CMK (cell line): Measurements from ENCODE around the gene TBC1D22A.

ENCODE experiments used
- DNase-seq: peaks from one replicate; pipeline ENCODE4 v3.0.0-alpha.2; 2010; ENCODE audit warnings: low read depth

The TBC1D22A gene

DNA sequence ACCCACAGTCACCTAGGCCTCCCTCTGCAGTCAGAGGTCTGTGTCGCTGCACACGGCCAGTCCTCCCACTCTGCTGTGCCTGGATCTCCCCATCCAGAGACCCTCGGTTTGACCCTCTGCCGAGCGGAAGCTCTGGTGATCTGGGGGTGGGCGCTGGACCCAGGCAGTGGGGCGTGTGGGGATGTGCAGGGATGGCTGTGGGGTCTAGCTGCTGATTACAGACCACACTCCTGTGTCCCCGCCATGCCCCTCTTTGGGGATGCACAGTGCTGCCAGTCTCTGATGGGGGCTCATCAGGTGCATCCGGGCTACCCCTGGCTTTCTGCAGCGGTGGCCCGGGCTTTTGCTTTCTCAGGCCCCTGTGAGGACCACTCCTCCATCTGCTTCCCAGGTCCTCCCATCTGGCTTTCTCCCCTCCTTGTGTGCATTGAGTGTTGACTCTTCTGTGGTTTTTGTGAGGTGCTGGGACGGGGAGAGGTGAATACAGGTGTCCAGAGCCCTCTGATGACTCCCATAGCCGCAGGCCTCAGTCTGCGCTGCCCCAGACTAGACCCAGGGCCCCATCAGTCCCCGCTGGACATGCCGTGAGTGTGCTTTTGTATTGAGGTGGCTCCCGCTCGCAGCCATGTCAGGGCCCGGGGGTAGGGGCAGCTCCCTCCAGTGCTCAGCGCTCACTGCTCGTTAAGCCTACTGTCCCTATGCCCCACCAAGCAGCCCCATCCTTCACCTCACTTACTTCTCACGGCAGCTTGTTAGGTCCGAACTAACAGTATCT lies 251.6 kb downstream of the TBC1D22A start:
- no peak for DNase-seq

DNA sequence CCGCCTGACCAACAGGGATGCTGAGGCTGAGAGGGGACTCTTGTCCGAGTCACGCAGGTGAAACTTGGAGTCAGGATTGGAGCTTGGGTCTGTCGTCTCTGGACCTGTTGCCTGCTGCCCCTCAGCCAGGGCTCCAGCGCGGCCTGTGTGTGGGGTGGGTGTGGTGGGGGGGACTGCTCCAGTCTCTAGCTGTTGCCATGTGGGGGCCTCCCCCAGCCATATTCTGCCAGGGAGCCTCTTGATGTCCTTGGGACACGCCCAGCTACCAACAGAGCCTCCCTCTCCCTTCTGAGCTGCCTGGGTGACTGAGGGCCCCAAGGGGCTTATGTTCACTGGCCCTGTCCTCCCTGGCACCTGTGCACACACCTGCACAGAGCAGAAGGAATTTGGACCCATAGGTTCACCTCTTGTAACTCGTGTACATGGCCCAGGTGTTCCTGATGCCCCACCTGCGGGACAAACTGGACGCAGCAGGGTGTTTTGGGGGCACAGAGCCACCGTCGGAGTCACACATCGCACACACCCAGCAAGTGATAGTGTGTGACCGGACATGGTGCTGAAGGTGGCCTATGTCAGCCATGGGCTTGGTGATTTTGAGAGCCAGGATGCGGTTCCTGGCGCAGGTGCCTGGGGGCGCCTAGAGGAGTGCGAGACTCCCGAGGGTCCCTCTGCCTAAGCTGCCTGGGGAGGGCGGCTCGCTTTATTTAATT lies 252.3 kb downstream of the TBC1D22A start:
- DNase-seq, result no peak

DNA sequence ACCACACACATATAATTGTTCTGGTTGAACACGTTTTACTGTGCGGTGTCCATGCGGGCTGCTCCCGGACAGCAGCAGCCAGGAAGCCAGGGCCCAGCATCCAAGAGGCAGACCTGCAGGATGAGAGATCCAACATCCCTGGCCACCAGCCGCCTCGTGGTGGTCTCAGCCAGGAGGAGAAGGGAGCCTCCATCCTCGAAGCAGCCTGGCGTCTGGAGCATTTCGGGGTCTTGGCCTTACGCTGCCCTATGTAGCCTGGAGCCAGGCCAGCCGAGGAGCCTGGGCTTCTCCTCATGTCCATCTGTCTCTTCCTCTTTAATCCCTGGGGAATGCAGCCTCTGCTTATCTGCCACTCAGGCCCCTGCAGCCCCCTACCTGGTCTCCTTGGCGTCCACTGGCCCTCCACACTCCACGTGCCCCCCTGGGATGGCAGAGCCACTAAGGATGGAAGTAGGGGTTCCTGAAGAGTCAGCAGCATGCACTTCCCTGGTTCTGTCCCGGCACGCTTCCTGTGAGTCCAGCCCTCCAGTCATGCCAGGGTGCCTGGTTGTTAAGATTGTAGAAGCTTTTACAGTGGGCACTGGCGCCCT lies 253.2 kb downstream of the TBC1D22A start:
- no peak for DNase-seq

DNA sequence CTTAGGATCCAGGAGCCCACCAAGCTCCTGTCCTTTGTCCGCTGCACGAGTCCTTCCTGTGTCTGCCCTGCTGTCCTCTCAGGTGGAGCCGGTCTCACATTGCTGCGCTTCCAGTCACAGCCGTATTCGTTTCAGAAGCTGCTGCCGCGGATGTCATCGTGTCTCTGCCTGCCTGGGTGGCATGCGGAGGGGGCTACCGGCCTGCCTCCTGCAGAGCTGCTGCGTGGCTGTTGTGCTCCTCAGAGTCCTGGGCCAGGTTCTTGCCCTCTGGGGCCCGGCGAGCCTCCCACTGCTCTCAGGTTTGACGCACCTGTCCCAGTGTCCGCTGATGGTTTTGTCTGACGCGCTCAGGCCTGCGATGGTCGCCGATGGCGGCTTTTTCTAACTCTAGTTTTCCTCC lies 254.2 kb downstream of the TBC1D22A start:
- no peak for DNase-seq

DNA sequence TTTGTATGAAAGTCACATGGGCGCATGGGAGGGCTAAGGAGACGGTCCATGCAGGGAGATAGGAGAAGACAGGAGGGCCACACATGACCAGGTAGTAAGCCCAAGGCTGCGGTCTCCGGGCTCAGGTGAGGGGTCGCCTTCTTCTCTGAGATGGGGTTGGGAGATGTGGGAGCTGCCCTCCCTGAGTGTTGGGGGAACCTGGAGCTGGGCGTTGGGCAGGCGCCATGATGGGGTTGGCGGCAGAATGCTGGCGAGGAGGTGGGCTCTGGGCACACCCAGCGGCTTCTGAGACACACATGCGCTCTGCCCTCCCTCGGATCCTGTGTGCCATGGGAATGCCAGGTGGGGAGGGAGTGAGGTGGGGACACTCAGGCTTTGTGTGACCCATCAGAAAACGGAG lies 254.8 kb downstream of the TBC1D22A start:
- no peak for DNase-seq

DNA sequence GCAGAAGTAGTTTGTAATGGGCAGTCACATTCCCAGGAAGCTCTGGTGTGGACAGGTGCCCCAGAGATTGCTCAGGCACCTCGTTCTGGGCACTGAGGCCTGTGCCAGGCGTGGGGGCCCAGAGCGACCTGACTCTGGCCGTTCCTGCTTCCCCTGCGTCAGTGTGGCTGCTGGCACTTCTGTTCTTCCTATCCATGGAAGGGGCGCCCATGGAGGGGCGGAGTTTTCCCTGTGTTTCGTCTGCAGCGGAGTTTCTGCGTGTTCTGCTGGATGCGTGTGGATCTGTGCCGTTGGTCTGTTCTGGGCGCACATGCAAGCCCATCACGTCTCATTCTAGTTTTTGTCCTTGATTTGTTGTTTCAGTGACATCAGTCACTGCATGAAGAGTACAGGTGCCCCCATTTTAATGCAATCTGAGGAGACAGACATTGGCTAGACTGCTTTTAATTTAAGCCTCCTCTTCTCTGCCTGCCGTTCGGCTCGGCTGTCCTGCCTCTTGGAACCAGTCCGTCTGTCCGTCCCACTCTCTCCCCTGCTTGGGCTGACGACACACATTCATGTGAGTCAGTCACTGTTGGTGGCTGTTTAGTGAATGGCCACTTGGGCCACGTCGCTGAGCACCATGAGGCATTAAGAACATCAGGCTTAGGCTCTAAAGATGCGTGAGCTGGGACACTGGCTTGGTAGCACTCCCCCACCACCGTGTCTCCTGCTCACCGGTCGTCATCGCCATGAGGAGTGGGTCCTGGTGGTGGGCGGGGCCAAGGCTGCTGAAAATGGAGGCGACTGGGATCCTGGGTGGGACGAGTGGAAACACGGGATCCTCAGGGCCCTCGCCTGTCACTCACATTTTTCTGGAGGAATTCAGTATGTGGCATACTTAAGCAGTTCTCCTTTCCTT lies 255.8 kb downstream of the TBC1D22A start:
- no peak for DNase-seq

DNA sequence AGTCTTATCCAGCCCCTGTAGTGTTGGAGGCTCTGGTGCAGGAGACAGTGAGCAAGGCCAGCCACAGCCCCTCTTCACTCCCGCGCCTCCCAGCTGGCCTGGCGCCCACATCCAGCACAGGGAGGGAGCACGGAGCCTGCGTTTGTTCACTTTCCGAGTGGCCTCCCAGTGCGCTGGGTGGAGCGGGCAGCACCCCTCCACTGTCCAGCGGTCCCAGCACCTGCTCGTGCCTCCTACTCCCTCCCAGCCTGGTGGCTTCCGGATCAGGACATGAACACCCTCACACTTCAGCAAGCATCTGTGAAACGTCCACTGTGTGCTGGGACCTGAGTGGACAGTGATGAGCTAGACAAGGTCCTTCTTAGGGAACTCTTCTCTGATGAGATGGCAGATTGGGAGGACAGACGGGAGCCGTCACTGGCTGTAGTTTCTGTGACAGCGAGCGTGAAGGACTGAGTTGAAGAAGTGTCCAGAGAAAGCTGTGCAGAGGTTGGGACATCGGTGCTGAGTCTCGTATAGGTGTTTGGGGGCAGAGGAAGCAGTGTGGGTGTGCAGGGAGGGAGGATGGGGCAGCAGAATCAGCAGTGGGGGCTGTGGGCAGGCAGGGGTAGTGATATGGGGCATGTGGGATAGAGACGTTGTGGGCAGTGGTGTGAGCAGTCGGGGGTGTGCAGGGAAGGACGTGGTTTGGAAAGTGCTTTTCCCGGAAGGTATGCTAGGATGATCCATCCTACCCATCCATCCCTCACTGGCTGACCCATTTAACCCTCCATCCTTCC lies 256.8 kb downstream of the TBC1D22A start:
- DNase-seq, result no peak

DNA sequence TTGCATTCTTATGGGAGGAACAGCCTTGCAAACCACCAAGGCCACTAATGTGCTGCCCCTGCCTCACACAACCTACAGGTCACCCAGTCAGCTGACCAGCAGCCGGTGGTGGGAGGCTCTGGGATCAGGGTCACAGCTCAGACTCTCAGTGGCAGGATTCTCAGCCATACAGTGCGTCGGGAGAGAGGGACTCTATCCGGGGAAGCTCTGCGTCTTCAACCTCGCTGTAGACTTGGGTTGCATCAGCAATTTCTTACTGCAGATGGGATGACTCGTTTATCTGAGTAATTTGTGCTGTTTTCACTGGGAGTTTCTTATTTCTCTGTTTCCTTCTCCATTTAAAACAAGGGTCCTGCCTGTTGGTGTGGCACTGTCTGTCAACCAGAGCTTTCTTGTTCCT lies 257.7 kb downstream of the TBC1D22A start:
- no peak for DNase-seq

DNA sequence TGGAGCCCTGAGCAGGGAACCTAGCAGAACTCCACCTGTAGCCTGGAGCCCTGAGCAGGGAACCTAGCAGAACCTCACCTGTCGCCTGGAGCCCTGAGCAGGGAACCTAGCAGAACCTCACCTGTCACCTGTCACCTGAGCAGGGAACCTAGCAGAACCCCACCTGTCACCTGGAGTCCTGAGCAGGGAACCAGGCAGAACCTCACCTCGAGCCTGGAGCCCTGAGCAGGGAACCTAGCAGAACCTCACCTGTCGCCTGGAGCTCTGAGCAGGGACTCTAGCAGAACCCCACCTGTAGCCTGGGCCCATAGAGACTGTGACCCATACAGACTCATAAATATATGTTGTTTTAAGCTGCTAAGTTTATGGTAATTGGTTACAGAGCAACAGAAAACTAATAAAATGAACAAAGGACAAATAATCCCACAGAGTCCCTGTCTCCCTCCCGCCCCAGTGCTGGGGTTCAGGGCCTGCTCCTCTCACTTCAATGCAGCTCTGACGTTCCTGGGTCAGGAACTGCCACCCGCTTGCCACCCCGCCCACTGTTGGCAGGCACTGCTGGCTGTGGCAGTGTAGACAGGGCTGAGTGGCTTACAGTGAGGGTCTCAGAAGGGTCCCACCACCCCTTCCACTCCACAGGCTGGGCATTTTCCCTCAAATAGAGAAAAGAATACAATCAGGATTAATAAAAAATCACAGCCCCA lies 259.1 kb downstream of the TBC1D22A start:
- DNase-seq, result no peak

DNA sequence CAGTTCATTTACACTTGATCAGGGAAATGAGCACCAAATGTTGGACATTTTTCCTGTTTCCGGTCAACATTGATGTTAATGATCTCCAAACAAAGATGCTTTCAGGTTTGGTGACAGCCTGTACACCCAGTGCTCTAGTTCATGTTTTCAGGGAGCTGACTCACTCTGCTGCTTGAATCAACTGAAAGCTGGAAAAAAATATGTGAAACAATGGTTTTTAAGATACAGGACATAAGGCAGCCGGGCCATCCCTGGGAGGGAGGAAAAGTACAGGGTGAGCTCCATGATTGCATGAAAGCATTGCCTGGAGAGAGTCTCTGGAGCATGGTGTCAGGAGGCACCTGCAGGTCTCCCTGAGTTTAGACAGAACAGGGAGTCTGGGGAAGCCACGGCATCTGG lies 259.6 kb downstream of the TBC1D22A start:
- no peak for DNase-seq

DNA sequence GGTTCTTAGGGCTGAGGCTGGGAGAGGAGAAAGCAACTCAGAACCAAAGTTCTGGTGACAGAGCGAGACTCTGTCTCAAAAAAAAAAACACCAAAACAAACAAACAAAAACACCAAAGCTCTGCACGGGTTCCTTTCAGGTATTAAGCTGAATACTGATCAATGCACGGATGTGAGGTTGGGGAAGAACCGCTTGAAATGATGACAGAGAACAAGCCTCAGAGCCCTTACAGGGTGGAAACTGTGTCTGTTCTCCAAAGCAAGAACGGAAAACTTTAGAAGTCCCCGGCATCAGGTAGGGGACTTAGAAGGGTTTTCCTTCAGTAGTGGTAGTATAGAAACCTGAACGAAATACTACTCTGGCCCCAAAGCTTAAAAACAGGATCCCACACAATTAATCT lies 260.0 kb downstream of the TBC1D22A start:
- DNase-seq, result no peak

DNA sequence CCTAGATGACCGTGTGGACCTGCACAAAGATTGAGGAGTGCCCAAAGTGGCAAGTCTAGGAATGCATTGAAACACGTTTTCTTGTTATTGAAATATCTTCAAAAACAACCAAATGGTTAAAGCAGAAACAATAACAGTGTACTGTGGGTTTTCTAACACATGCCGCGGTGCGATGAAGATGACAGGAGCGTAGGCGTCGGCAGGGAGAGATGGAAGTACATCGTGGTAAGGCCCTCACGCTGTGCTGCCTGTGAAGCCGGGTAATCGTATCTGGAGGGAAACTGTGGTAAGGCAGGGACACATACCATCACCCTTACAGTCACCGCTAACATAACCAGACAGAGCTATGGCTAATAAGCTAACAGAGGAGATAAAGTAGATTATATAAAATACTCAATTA lies 261.4 kb downstream of the TBC1D22A start:
- DNase-seq, result no peak

DNA sequence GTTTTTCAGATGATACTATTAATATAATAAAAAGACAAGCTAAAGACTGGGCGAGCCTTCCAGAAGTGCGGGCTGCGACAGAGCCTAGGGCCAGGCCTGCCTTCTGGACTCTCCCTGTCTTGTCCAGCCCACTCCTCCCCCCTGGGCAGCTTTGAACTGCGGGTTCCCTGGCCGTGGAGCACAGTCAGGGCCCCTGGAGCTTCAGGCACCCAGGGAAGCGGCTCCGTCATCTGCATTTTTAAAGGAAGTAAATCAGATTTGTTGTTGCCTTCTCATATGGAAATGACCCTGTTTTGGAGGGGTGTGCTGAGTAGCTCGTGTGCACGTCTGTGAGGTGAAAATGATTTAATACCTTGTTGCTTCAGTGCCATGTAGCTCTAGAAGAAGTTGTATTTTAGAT lies 265.3 kb downstream of the TBC1D22A start:
- DNase-seq, result no peak

DNA sequence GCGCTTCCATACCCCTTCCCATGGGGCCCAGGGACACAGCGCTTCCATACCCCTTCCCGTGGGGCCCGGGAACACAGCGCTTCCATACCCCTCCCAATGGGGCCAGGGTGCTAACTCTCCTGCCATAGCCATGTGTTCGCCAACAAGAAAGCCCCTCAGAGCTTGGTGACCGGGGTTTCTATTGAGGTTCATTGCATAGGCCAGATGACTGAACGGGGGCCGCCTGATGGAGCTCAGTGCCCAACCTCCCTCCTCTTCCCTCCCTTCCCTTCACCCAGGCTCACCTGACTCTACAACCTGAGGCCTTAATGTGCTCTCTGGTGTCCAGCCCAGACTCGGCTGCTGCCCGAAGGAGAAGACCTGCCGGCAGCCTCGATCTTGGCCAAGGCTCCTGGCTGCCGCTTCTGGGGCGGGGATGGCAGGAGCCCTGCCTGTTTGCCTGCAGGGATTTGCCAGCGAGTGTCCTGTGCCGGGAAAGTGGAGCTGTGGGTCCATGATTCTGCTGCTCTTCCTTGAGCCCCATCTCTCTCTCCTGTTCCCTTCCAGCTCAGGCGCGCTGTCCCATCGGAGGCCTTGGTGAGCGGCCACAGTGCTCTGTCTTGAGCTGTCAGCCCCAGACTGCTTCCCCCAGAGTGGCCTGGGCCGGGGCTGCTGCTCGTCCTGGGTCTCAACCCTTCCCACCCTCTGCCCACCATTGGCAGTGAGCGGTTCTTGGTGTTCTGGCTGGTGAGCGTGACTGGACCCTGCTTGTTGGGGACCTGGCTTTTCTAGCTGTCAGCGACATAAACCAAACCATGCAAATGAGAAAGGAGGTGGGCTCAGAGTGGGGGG lies 267.0 kb downstream of the TBC1D22A start:
- DNase-seq, result no peak

DNA sequence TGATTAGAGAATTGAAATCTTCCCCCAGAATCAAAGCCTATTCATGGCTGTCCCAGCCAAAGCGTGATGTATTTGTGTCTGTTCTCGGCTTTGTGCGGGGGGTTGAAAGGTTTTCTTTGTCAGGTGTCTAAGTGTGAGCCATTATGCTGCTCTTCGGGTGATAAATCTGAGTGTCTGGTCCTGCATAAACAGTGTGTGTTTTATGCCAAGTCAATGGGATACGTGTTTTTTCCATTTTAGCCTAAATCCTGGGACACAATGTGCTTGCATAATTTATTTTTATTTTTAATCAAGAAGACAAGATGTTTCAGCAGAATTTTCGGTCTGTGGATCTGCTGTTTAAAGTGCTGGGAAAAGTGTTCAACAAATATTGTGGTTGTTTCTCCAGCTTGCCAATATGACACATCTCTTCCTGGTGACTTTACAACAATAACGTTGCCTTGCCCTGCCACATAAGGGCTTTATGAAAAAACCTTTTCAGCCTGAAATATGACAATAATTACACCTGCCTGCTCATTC lies 267.8 kb downstream of the TBC1D22A start:
- DNase-seq, result no peak

DNA sequence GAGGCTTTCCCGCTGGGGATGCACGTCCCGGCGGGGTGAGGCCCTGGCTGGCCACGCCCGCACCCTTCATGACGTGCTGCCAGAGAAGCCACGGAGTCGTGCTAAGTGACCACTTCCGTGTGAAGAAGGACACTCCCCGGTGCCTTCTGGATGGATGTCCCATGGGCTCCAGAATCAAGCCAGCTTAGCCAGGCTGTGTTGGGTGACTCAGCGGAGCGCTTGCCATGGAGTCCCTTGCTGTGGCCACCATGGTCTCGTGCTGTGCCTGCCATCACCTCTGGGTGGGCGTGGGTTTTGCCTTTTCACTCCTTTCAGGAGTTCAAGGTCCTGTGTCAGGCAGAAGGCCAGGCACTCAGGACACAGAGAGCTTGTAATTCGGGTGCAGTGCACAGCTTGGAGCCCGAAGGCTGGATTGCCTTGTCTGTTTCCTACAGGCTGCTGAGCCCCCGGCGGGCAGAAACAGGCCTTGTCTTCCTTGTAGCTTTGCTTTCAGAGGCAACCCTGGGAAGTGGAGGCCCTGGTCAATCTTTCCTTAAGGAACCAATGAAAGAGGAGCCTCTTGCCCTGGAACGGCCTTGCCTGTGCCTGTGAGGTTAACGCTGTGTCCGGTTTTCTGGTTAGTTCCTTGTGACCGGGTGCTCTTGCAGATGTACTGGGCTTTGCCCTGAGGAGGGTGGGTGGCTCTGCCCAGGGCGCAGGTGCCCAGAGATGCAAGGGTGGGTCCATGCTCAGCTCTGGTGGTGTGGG lies 268.6 kb downstream of the TBC1D22A start:
- no peak for DNase-seq

DNA sequence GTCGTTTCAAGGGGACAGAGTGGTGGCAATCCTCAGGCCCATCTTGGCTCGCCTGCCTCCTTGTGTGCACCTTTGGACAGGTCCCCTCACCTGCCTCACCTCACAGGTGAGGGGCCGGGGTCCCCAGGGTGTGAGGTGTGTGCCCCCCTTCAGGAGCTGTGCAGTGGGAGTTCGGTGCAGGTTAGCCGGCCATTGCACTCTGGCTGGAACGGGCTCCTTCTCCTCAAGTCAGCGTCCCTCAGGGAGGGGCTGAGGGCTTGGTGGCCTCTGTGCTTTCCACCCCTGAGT lies 269.1 kb downstream of the TBC1D22A start:
- no peak for DNase-seq

DNA sequence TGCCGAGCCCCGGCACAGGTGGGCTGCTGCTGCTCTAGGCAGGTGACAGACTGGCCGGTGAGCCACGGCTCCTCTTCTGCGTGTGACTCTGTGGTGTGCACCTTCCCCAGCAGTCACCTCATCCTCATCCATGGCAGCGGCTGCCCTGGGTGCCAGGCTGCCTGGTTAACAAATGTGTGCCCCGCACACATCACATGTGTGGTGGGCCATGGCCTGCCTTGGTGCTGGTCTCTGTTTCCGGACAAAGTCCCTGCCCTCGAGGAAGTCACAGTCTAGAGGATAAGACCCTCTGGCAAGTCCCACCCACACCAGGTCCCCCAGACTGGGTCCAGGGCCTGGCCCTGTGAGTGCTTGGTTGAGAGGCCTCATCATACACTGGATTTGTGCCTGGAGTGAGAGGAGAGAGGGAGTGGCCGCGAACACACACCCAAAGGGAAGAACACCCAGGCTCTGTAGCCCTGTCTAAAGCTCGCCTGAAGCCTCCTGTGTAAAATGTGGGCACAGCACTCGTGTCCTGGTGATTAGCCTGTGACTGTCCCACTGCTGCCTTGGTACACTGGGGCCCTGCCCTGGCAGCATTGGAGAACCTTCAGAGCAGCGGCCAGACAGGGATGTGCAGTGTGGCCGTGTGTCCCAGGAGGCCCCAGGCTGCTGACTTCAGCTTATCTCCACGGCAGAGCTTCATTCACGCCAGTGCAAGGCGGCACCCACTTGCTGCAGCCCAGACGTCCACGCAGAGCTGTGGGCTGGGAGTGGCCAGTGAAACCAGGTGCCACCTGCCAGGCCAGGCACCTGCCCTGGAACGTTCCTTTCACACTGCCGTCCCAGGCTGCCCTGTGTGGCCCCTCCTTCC lies 269.9 kb downstream of the TBC1D22A start:
- DNase-seq, result no peak
